Neural cell (in vitro differentiated cells): ENCODE results near the gene CLEC2D. TPM values are rescaled to one million over a fixed set of nuclear protein-coding genes. Genes with fewer than 3 reads are reported as not detected.
"Not testable (repeated sequence)": the region's sequence is repeated elsewhere in the genome, so short reads cannot be mapped to it uniquely, and the experiment has no call there.

Source experiments
- H2AFZ ChIP-seq: fragments of 200-600, 300-800 bp; sonication (generic), shearing (Covaris generic); 2 replicates; pipeline ENCODE4 v1.6.0; 2014; ENCODE audit warnings: low read depth, mild to moderate bottlenecking, antibody characterized with exemption, low read length, moderate library complexity
- H3F3A ChIP-seq: fragments of 200-600 bp; shearing (Covaris generic); 2 replicates; pipeline ENCODE4 v1.6.1; 2016; ENCODE audit warnings: mild to moderate bottlenecking, moderate library complexity, mixed read lengths, antibody characterized with exemption, low read length; ENCODE audit not compliant: insufficient read depth, poor library complexity, severe bottlenecking
- H3K27ac ChIP-seq: fragments of 200-600, 300-800 bp; sonication (generic), shearing (Covaris generic); 2 replicates; pipeline ENCODE4 v1.5.1; 2014; ENCODE audit warnings: mild to moderate bottlenecking, low read length, moderate library complexity
- H3K27me3 ChIP-seq: fragments of 300-800, 200-600 bp; sonication (generic), shearing (Covaris generic); 2 replicates; pipeline ENCODE4 v1.6.0; 2014; ENCODE audit warnings: mild to moderate bottlenecking, low read depth, low read length, moderate library complexity; ENCODE audit not compliant: insufficient read depth
- H3K36me3 ChIP-seq: fragments of 300-800, 200-600 bp; sonication (generic), shearing (Covaris generic); 2 replicates; pipeline ENCODE4 v1.5.1; 2014; ENCODE audit warnings: mild to moderate bottlenecking, antibody characterized with exemption, low read length, moderate library complexity; ENCODE audit not compliant: insufficient read depth
- H3K4me2 ChIP-seq: fragments of 300-800, 200-600 bp; sonication (generic), shearing (Covaris generic); 2 replicates; pipeline ENCODE4 v1.6.0; 2014; ENCODE audit warnings: mild to moderate bottlenecking, low read length
- H3K4me3 ChIP-seq: fragments of 300-800, 200-600 bp; sonication (generic), shearing (Covaris generic); 2 replicates; pipeline ENCODE4 v1.5.1; 2014; ENCODE audit warnings: mild to moderate bottlenecking, low read length, moderate library complexity
- H3K79me2 ChIP-seq: fragments of 200-600 bp; shearing (Covaris generic); replicated peaks from 2 replicates; pipeline ENCODE4 v1.6.0; 2014; ENCODE audit warnings: mild to moderate bottlenecking, low read length, moderate library complexity; ENCODE audit not compliant: insufficient read depth
- H3K9ac ChIP-seq: fragments of 300-800, 200-600 bp; sonication (generic), shearing (Covaris generic); 2 replicates; pipeline ENCODE4 v1.6.1; 2016; ENCODE audit warnings: mild to moderate bottlenecking, low read length, mixed read lengths
- H3K9me2 ChIP-seq: fragments of 200-600 bp; shearing (Covaris generic); 2 replicates; pipeline ENCODE4 v1.6.1; 2016; ENCODE audit warnings: mild to moderate bottlenecking, low read length, mixed read lengths; ENCODE audit not compliant: insufficient read depth
- H3K9me3 ChIP-seq: fragments of 200-600, 300-800 bp; sonication (generic), shearing (Covaris generic); 2 replicates; pipeline ENCODE4 v1.6.1; 2016; ENCODE audit warnings: mild to moderate bottlenecking, mixed run types, low read length, moderate library complexity, mixed read lengths
- H4K20me1 ChIP-seq: fragments of 200-600 bp; shearing (Covaris generic); 2 replicates; pipeline ENCODE4 v1.6.1; 2016; ENCODE audit warnings: mild to moderate bottlenecking, mixed run types; ENCODE audit not compliant: insufficient read depth
- CTCF ChIP-seq: fragments of 450-650 bp; IDR thresholded peaks from 2 replicates; pipeline ENCODE4 v1.5.1; 2014; ENCODE audit warnings: antibody characterized with exemption, mild to moderate bottlenecking, moderate library complexity; ENCODE audit not compliant: poor library complexity, severe bottlenecking
- EP300 ChIP-seq: fragments of 450-650 bp; conservative IDR thresholded peaks from 2 replicates; pipeline ENCODE4 v1.6.1; 2014; ENCODE audit warnings: antibody characterized with exemption, mild to moderate bottlenecking, moderate library complexity; ENCODE audit not compliant: poor library complexity, severe bottlenecking
- EZH2 ChIP-seq: fragments of 200-600, 300-800 bp; shearing (Covaris generic), sonication (generic); IDR thresholded peaks from 2 replicates; pipeline ENCODE4 v1.6.1; 2014; ENCODE audit warnings: antibody characterized with exemption, low read length, borderline replicate concordance, mild to moderate bottlenecking; ENCODE audit not compliant: insufficient read depth, poor library complexity, severe bottlenecking
- MXI1 ChIP-seq: fragments of 450-650 bp; conservative IDR thresholded peaks from 2 replicates; pipeline ENCODE4 v1.6.1; 2014; ENCODE audit warnings: antibody characterized with exemption, mild to moderate bottlenecking; ENCODE audit not compliant: poor library complexity, severe bottlenecking
- POLR2AphosphoS5 ChIP-seq: IDR thresholded peaks from 2 replicates; pipeline ENCODE4 v1.6.1; 2012
- RAD21 ChIP-seq: fragments of 450-650 bp; conservative IDR thresholded peaks from 2 replicates; pipeline ENCODE4 v1.6.1; 2014; ENCODE audit warnings: antibody characterized with exemption, mild to moderate bottlenecking, moderate library complexity
- REST ChIP-seq: IDR thresholded peaks from 2 replicates; pipeline ENCODE4 v1.6.1; 2012; ENCODE audit warnings: borderline replicate concordance
- SMC3 ChIP-seq: fragments of 450-650 bp; conservative IDR thresholded peaks from 2 replicates; pipeline ENCODE4 v1.6.1; 2014; ENCODE audit warnings: antibody characterized with exemption, mild to moderate bottlenecking, moderate library complexity; ENCODE audit not compliant: poor library complexity
- TAF1 ChIP-seq: IDR thresholded peaks from 2 replicates; pipeline ENCODE4 v1.6.1; 2012; ENCODE audit warnings: low read depth
- polyA plus RNA-seq: library from polyadenylated mRNA; depleted of rRNA; stranded (reverse); fragments of >200 nt; gene quantifications from 2 replicates; pipeline ENCODE4 v1.2.3, GENCODE V29; 2014

CLEC2D gene
- polyA plus RNA-seq, 1 donor from 2014 or later: 2.6 TPM

GRCh38 chr12:9669019-9669326 is 540 bp upstream of the CLEC2D start:
- Histone ChIP-seq H3K4me3 (no peak overlapping the region), H3K9me2 (no peaks in the 10 kb centered on the region), H3K79me2 (no peaks in the 10 kb centered on the region), H3K9ac (no peak overlapping the region), H3K4me2 (no peak overlapping the region), H3F3A (no peaks in the 10 kb centered on the region), H3K9me3 (no peaks in the 10 kb centered on the region), H3K27me3 (no peaks in the 10 kb centered on the region), H3K36me3 (no peaks in the 10 kb centered on the region), H3K27ac (no peak overlapping the region), H2AFZ (no peak overlapping the region), H4K20me1 (no peaks in the 10 kb centered on the region)
- no peak for TF ChIP-seq CTCF
- TF ChIP-seq SMC3: no peak
- TF ChIP-seq MXI1: no peak
- no peak for TF ChIP-seq EZH2
- TF ChIP-seq TAF1: no peak
- no peak for TF ChIP-seq RAD21
- no peak for TF ChIP-seq REST
- no peak for TF ChIP-seq EP300
- TF ChIP-seq POLR2AphosphoS5: no peak

DNA sequence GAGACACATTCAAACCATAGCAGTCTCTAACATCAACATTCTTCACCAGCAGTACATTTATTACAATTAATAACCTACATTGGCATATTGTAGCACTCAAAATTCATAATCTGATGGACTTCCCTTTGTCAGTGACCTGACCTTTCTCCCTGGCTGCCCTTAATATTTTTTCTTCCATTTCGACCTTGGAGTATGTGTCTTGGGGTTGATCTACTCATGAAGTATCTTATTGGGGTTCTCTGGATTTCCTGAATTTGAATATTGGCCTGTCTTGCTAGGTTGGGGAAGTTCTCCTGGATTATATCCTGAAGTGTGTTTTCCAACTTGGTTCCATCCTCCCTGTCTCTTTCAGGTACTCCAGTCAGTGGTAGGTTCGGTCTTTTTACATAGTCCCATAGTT is 2.8 kb downstream of the CLEC2D start:
- H3K79me2 ChIP-seq, H3F3A ChIP-seq, H3K27me3 ChIP-seq, H3K9ac ChIP-seq, H3K36me3 ChIP-seq, H4K20me1 ChIP-seq, H2AFZ ChIP-seq, H3K9me2 ChIP-seq, H3K4me3 ChIP-seq, H3K4me2 ChIP-seq, H3K9me3 ChIP-seq, H3K27ac ChIP-seq: not testable (repeated sequence)

GRCh38 chr12:9673404-9674225 is 4.1 kb downstream of the CLEC2D start:
- Histone ChIP-seq H3F3A (no peaks in the 10 kb centered on the region), H3K9me3 (no peaks in the 10 kb centered on the region), H3K27ac (no peak overlapping the region), H3K4me2 (no peak overlapping the region), H3K36me3 (no peaks in the 10 kb centered on the region), H3K9me2 (no peaks in the 10 kb centered on the region), H3K79me2 (no peaks in the 10 kb centered on the region), H2AFZ (no peak overlapping the region), H3K27me3 (no peaks in the 10 kb centered on the region), H4K20me1 (no peaks in the 10 kb centered on the region), H3K9ac (no peak overlapping the region), H3K4me3 (no peak overlapping the region)
- no peak for TF ChIP-seq EZH2
- no peak for TF ChIP-seq TAF1
- TF ChIP-seq EP300: no peak
- TF ChIP-seq POLR2AphosphoS5: no peak
- TF ChIP-seq RAD21: no peak
- no peak for TF ChIP-seq CTCF
